DND-41 (cell line): ENCODE measurements around the gene VSIG8.

ENCODE experiments used
- ATAC-seq: fragments of 200-7000 bp; cut with Tn5 transposase; 3 replicates; pipeline ENCODE4 v1.9.1; 2021; ENCODE audit warnings: low read depth; ENCODE audit not compliant: insufficient read depth
- DNase-seq: peaks from one replicate; pipeline ENCODE4 v3.0.0-alpha.2; 2020
- H2AFZ ChIP-seq: 2 replicates; pipeline ENCODE4 v1.6.0; 2012; ENCODE audit warnings: low read depth, low read length
- H3K27ac ChIP-seq: 2 replicates; pipeline ENCODE4 v1.5.1; 2012; ENCODE audit warnings: low read length, inconsistent platforms
- H3K27me3 ChIP-seq: fragments of 200-600 bp; sonication (generic); 2 replicates; pipeline ENCODE4 v1.6.0; 2012; ENCODE audit warnings: low read length, mild to moderate bottlenecking, inconsistent platforms; ENCODE audit not compliant: insufficient read depth, poor library complexity
- H3K36me3 ChIP-seq: 2 replicates; pipeline ENCODE4 v1.5.1; 2012; ENCODE audit warnings: low read length, inconsistent platforms; ENCODE audit not compliant: insufficient read depth
- H3K4me1 ChIP-seq: 2 replicates; pipeline ENCODE4 v1.5.1; 2012; ENCODE audit warnings: mild to moderate bottlenecking, low read length; ENCODE audit not compliant: insufficient read depth
- H3K4me2 ChIP-seq: 2 replicates; pipeline ENCODE4 v1.6.0; 2012; ENCODE audit warnings: mild to moderate bottlenecking, moderate library complexity, low read length, inconsistent platforms; ENCODE audit not compliant: insufficient read depth
- H3K4me3 ChIP-seq, 2 experiments: fragments of 200-600 bp in 1 of 2; shearing (Covaris generic) in 1 of 2; 2 replicates each; pipeline ENCODE4 v1.5.1; 2012 to 2016; ENCODE audit warnings: inconsistent platforms in 2 of 2, low read length in 2 of 2, mild to moderate bottlenecking in 2 of 2, low read depth in 1 of 2, moderate library complexity in 1 of 2
- H3K79me2 ChIP-seq: 2 replicates; pipeline ENCODE4 v1.6.0; 2012; ENCODE audit warnings: low read length, inconsistent platforms; ENCODE audit not compliant: insufficient read depth
- H3K9ac ChIP-seq: 2 replicates; pipeline ENCODE4 v1.6.0; 2012; ENCODE audit warnings: low read depth, mild to moderate bottlenecking, inconsistent platforms, low read length, moderate library complexity
- H3K9me3 ChIP-seq: 2 replicates; pipeline ENCODE4 v1.5.1; 2012; ENCODE audit warnings: low read length, moderate library complexity, mild to moderate bottlenecking, inconsistent platforms; ENCODE audit not compliant: insufficient read depth, severe bottlenecking
- H4K20me1 ChIP-seq: 2 replicates; pipeline ENCODE4 v1.6.0; 2012; ENCODE audit warnings: low read length; ENCODE audit not compliant: insufficient read depth
- EZH2 ChIP-seq: IDR thresholded peaks from 3 replicates; pipeline ENCODE4 v1.6.1; 2012; ENCODE audit warnings: borderline replicate concordance, low read depth, mild to moderate bottlenecking, moderate library complexity, low read length, inconsistent platforms; ENCODE audit not compliant: severe bottlenecking
- TF ChIP-seq, protein P1 (sequence below): IDR thresholded peaks from 2 replicates; pipeline ENCODE4 v1.5.1; 2012; ENCODE audit warnings: borderline replicate concordance, low read length, moderate library complexity, mild to moderate bottlenecking; ENCODE audit not compliant: poor library complexity, severe bottlenecking; ENCODE audit errors: extremely low read depth

The VSIG8 gene

DNA sequence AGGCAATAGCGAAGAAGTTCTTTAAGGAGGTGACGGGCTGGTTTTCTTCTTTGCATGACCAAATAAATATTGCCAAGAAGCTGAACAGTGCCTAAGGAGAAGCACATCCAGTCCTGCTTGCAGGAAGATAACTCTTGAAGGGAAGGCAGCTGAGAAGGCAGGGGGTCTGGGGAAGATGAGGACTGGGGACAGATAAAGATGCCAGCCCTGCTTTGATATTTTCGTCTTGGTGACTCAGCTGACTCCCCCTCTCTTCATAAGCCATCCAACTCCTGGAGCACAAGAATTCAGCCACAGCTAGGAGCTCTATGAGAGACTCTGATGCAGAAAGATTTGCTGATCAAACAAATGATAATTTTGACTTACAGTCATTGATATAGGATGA lies 34.1 kb upstream of the VSIG8 start:
- Histone ChIP-seq H3K36me3 (no peaks in the 10 kb centered on the region), H3K27me3 (no peaks in the 10 kb centered on the region), H3K9me3 (no peaks in the 10 kb centered on the region), H3K4me1 (no peaks in the 10 kb centered on the region), H4K20me1 (no peaks in the 10 kb centered on the region), H3K27ac (no peak overlapping the region), H3K79me2 (no peaks in the 10 kb centered on the region), H2AFZ (no peak overlapping the region), H3K4me2 (no peak overlapping the region), H3K9ac (no peak overlapping the region), H3K4me3 (no peak overlapping the region)
- TF ChIP-seq, protein P1, sequence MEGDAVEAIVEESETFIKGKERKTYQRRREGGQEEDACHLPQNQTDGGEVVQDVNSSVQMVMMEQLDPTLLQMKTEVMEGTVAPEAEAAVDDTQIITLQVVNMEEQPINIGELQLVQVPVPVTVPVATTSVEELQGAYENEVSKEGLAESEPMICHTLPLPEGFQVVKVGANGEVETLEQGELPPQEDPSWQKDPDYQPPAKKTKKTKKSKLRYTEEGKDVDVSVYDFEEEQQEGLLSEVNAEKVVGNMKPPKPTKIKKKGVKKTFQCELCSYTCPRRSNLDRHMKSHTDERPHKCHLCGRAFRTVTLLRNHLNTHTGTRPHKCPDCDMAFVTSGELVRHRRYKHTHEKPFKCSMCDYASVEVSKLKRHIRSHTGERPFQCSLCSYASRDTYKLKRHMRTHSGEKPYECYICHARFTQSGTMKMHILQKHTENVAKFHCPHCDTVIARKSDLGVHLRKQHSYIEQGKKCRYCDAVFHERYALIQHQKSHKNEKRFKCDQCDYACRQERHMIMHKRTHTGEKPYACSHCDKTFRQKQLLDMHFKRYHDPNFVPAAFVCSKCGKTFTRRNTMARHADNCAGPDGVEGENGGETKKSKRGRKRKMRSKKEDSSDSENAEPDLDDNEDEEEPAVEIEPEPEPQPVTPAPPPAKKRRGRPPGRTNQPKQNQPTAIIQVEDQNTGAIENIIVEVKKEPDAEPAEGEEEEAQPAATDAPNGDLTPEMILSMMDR = no peak
- no peak for TF ChIP-seq EZH2
- ATAC-seq (no peak), DNase-seq (no peak)

DNA sequence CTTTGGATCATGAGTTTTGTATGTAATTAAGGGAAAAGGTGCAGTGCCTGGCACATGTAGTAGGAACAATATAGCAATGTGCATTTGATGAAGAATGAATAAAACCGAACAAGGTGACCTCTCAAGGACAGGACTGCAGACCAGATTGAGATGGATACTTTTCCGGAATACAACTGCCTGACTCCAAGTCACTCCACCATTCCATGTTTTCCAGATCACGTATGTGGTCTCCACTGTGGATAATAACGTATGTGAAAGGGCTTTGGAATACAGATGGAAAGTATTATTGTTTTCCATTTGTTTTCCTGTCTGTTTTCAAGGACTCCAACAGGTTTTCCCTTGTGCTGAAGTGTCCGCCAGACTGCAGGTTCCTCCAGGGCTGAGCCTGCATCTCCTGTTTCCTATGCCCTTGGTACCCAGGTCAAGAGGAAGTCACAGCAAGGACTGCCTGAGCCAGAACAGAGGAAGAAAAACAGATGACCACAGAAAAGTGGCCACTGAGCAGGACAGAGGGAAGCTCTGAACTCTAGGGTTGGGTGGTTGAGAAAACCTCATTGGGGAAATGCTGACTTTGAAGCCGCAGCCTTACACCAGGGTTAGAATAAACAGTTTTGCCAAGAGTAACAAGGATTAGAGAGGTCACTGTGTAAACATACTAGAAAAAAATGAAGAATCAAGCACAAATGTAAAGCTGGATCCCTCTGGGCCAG lies 33.5 kb upstream of the VSIG8 start:
- H3K4me3 ChIP-seq = no peak overlapping the region
- no peaks in the 10 kb centered on the region for H3K79me2 ChIP-seq
- no peak for ATAC-seq
- no peaks in the 10 kb centered on the region for H3K4me1 ChIP-seq
- no peak for DNase-seq
- no peak for TF ChIP-seq EZH2
- H3K36me3 ChIP-seq = no peaks in the 10 kb centered on the region
- H3K4me2 ChIP-seq = no peak overlapping the region
- H3K27ac ChIP-seq = no peak overlapping the region
- no peaks in the 10 kb centered on the region for H3K9me3 ChIP-seq
- no peak overlapping the region for H2AFZ ChIP-seq
- no peak overlapping the region for H3K9ac ChIP-seq
- no peaks in the 10 kb centered on the region for H4K20me1 ChIP-seq
- H3K27me3 ChIP-seq = no peaks in the 10 kb centered on the region

DNA sequence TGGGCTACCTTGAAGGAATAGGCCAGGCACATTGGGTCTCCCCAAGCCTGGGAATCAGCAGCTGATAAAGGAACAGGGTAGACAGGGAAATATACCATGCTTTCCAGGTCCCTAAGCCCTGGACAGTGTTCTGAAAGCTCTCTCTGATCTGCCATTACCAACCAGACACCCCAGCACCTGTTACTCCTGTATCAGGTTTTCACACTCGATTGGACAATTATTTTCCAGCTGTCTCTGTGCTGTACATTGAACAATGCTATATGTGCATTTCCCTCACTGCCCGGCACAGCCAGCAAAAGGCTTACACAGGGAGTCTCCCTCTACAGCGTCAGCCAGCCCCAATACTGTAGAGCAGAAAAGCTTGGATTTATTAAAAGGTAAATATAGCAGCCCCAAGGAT lies 32.8 kb upstream of the VSIG8 start:
- Histone ChIP-seq H4K20me1 (no peaks in the 10 kb centered on the region), H3K79me2 (no peaks in the 10 kb centered on the region), H2AFZ (no peak overlapping the region), H3K27ac (no peak overlapping the region), H3K27me3 (no peaks in the 10 kb centered on the region), H3K4me1 (no peaks in the 10 kb centered on the region), H3K36me3 (no peaks in the 10 kb centered on the region), H3K4me3 (no peak overlapping the region), H3K4me2 (no peak overlapping the region), H3K9ac (no peak overlapping the region), H3K9me3 (no peaks in the 10 kb centered on the region)
- DNase-seq = no peak
- no peak for TF ChIP-seq EZH2
- TF ChIP-seq, protein P1 = no peak
- ATAC-seq = no peak

DNA sequence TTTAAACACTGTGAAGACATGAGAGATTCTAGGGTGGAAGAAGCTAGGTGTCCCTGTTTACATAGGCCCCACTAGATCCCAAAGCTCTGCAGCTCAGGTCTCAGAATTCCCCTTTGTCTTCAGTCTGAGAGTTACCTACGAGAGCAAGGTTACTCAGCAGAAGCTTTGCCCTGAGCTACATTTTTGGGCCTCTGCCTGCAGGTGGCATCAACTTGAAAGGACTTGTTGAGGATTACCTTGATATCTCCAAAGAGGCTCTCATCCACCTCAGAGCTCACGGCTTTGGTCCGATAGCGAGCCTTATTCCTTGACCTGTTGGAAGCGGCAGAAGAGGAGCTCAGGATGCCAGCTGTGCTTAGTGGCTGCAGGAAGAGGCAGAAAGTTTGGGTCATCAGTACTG lies 30.5 kb upstream of the VSIG8 start:
- no peak for TF ChIP-seq EZH2
- TF ChIP-seq, protein P1 = no peak
- no peaks in the 10 kb centered on the region for H4K20me1 ChIP-seq
- no peaks in the 10 kb centered on the region for H3K4me1 ChIP-seq
- no peaks in the 10 kb centered on the region for H3K9me3 ChIP-seq
- DNase-seq (no peak), ATAC-seq (no peak)
- no peak overlapping the region for H3K4me3 ChIP-seq
- no peak overlapping the region for H3K27ac ChIP-seq
- no peaks in the 10 kb centered on the region for H3K36me3 ChIP-seq
- no peak overlapping the region for H2AFZ ChIP-seq
- no peak overlapping the region for H3K4me2 ChIP-seq
- no peaks in the 10 kb centered on the region for H3K27me3 ChIP-seq
- H3K9ac ChIP-seq = no peak overlapping the region
- no peaks in the 10 kb centered on the region for H3K79me2 ChIP-seq
